H1 (cell line): Measurements from ENCODE around the gene BCAS3.
"Not testable (repeated sequence)": the region's sequence is repeated elsewhere in the genome, so short reads cannot be mapped to it uniquely, and the experiment has no call there.

ENCODE experiments used
- CEBPB ChIP-seq: IDR thresholded peaks from 2 replicates; pipeline ENCODE4 v1.6.1; 2012; ENCODE audit warnings: low read depth, low read length
- CTCF ChIP-seq, 3 experiments: IDR thresholded peaks; 1 replicate in 2 of 3; 2 replicates in 1 of 3; pipeline versions ENCODE4 v1.5.1 to v1.6.1; 2011; ENCODE audit warnings: low read length in 3 of 3, mild to moderate bottlenecking in 3 of 3, inconsistent platforms in 2 of 3, low read depth in 1 of 3, moderate library complexity in 1 of 3; ENCODE audit not compliant: insufficient read depth in 1 of 3; ENCODE audit errors: control extremely low read depth in 1 of 3
- EGR1 ChIP-seq: IDR thresholded peaks from 2 replicates; pipeline ENCODE4 v1.6.1; 2011; ENCODE audit warnings: low read depth, low read length, borderline replicate concordance
- EP300 ChIP-seq, 2 experiments: IDR thresholded peaks; 1 replicate in 1 of 2; 2 replicates in 1 of 2; pipeline ENCODE4 v1.6.1; 2011 to 2012; ENCODE audit warnings: low read depth in 2 of 2, low read length in 2 of 2, mild to moderate bottlenecking in 2 of 2, borderline replicate concordance in 1 of 2, inconsistent platforms in 1 of 2, moderate library complexity in 1 of 2
- EZH2 ChIP-seq: fragments of 200-600 bp; sonication (generic); IDR thresholded peaks from 2 replicates; pipeline ENCODE4 v1.7.1; 2012; ENCODE audit warnings: low read depth, mild to moderate bottlenecking, moderate library complexity, low read length, inconsistent platforms; ENCODE audit not compliant: severe bottlenecking
- GTF2F1 ChIP-seq: IDR thresholded peaks from 2 replicates; pipeline ENCODE4 v1.6.1; 2012; ENCODE audit warnings: low read depth, low read length, improper control_type of control experiment, borderline replicate concordance
- MAX ChIP-seq: IDR thresholded peaks from 2 replicates; pipeline ENCODE4 v1.6.1; 2012; ENCODE audit warnings: inconsistent platforms
- SP2 ChIP-seq: IDR thresholded peaks from 2 replicates; pipeline ENCODE4 v1.6.1; 2012; ENCODE audit warnings: mild to moderate bottlenecking, low read length, inconsistent platforms
- TAF1 ChIP-seq: IDR thresholded peaks from 2 replicates; pipeline ENCODE4 v1.6.1; 2011; ENCODE audit warnings: mild to moderate bottlenecking, low read depth, low read length

GRCh38 chr17:60935991-60936390, 258.3 kb downstream of the BCAS3 start:
- not testable (repeated sequence) for TF ChIP-seq EZH2; EGR1; EP300 (IDR thresholded peaks at IDR 0.05; ENCODE audit: borderline replicate concordance in 1 of 2, low read depth in 2 of 2, low read length in 2 of 2); MAX; CTCF (IDR thresholded peaks at IDR 0.05; ENCODE audit: control extremely low read depth in 1 of 3, insufficient read depth in 1 of 3, low read depth in 1 of 3, low read length in 3 of 3); SP2; GTF2F1; CEBPB; TAF1
